Measurements from ENCODE around the gene C10orf62. TPM values are rescaled to one million over a fixed set of nuclear protein-coding genes. Genes with fewer than 3 reads are reported as not detected.

Gene C10orf62
- total and polyA plus RNA-seq, 9 of the 15 experiments (the other 6 are each of a cell fraction or from before 2014, with no cell fraction given) = not detected

DNA sequence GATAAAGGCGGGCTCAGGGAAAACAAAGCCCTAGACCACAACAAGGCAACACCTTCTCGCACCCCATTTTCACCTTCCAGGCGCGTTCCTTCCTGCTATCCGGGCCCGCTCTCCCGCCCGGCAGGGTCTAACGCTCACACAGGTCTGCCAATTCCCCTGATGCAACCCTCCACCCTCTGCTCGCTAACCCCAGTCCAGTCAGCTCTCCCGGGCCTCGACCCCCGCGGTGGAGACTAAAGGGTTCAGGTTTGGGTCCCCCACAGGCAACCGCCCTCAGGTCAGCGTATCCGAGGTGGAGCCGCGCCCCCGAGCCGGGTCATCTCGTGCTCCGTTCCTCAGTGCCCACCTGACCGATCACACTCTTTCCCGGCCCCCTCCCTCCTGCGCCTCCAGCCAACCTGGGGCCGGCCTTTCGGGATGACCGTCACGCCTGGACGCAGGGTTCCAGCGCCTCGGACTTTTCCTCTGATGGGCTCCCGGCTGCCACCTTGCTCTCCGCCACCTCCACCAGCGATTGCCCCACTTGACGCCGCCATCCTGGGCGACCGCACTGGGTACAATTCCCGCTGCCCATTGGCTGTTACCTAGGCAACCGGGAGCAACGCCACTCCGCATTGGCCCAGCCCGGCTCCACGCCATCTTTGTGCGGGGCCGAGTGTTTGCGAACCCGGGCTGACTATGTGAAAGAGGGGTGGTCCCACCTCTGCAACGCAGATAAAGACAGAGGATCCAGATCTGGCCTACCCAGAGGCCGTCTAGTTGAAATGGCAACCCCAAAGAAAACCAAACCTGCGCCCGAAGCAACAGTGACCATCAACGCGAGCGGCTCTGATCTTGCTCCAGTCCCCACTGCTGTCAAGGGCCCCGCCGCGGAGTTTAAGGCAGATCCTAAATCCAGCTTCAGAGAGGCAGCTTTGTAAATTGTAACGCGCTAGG, 43.7 kb downstream of the C10orf62 start, which contains the start of gene MORN4 (continued):
- TF ChIP-seq THAP12 (CRISPR knock-in tag; IDR thresholded peaks at IDR 0.05) (no peak), ZNF347 (CRISPR knock-in tag; IDR thresholded peaks at IDR 0.05; ENCODE audit: low read depth) (no peak), CCNT2 (IDR thresholded peaks at IDR 0.05; ENCODE audit: borderline replicate concordance, extremely low read depth, insufficient read length, low read depth, low read length) (no peak), RBFOX2 (IDR thresholded peaks at IDR 0.05; ENCODE audit: low read depth, low read length) (peak; percentile 84), TFAM (CRISPR knock-in tag; conservative IDR thresholded peaks at IDR 0.05) (no peak), POLR3G (IDR thresholded peaks at IDR 0.05; ENCODE audit: extremely low read depth, insufficient read length, insufficient replicate concordance) (no peak), SMAD2 (IDR thresholded peaks at IDR 0.05; ENCODE audit: low read depth, low read length) (no peak), BRD4 (IDR thresholded peaks at IDR 0.05) (no peak), FUS (optimal IDR thresholded peaks at IDR 0.05; ENCODE audit: low read depth, low read length) (no peak), ZC3H11A (IDR thresholded peaks at IDR 0.05; ENCODE audit: low read depth, low read length) (no peak), FOXM1 (IDR thresholded peaks at IDR 0.05; ENCODE audit: low read depth) (no peak), FOXM1 (CRISPR knock-in tag; IDR thresholded peaks at IDR 0.05; ENCODE audit: low read depth) (no peak), PHF20 (IDR thresholded peaks at IDR 0.05; ENCODE audit: partially characterized antibody) (no peak), ZNF644 (tag; IDR thresholded peaks at IDR 0.05; ENCODE audit: low read depth) (no peak), RBM39 (optimal IDR thresholded peaks at IDR 0.05; ENCODE audit: low read depth, low read length) (no peak), PRPF4 (IDR thresholded peaks at IDR 0.05; ENCODE audit: insufficient read depth, low read depth, low read length, poor library complexity, severe bottlenecking) (no peak), SRSF3 (IDR thresholded peaks at IDR 0.05; ENCODE audit: insufficient read depth, low read length) (no peak), NONO (IDR thresholded peaks at IDR 0.05; ENCODE audit: low read depth in 2 of 2, low read length in 1 of 2) (no peak), IRF2 (CRISPR knock-in tag; IDR thresholded peaks at IDR 0.05) (no peak), ZNF586 (CRISPR knock-in tag; conservative IDR thresholded peaks at IDR 0.05) (no peak), STAT5A (IDR thresholded peaks at IDR 0.05; ENCODE audit: borderline replicate concordance, low read length) (no peak), CHCHD3 (CRISPR knock-in tag; IDR thresholded peaks at IDR 0.05) (no peak), POLR2AphosphoS5 (IDR thresholded peaks at IDR 0.05; ENCODE audit: control insufficient read depth, insufficient read depth, low read depth, low read length) (no peak), ATF1 (CRISPR knock-in tag; IDR thresholded peaks at IDR 0.05) (no peak), ATF1 (tag; IDR thresholded peaks at IDR 0.05) (peak; percentile 54), ZBED1 (IDR thresholded peaks at IDR 0.05) (no peak), CEBPB (tag; IDR thresholded peaks at IDR 0.05) (peak; percentile 84), RHOXF2B (CRISPR knock-in tag; conservative IDR thresholded peaks at IDR 0.05) (no peak), PML (IDR thresholded peaks at IDR 0.05; ENCODE audit: low read length) (no peak)

All from K562 (cell line).